ENCODE measurements around the gene CDH22. TPM values are rescaled to one million over a fixed set of nuclear protein-coding genes. Genes with fewer than 3 reads are reported as not detected.

The CDH22 gene
- total RNA-seq, 3 donors from 2014 or later (not counting 1 experiment from before 2014, with no cell fraction given): not detected

DNA sequence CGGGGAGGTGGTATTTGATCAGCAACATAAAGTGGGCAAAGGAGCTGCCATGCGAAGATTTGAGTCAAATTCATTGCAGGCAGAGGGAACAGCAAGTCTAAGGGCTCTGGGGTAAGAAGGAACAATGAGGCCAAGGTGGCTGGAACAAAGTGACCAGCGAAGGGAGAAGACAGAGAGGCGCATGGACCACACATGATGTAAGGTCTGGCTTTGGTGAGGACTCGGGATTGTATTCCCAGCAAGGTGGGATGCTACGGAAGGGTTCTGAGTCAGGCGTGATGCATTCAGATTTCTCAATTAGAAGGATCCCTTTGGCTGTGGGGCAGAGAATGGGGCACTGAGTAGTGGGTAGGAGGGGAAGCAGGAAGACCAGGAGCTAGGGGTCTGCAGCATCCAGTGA lies 30.7 kb upstream of the CDH22 start:
- Histone ChIP-seq H3K4me3 (ENCODE audit: low read length) (no peak overlapping the region), H3K27me3 (ENCODE audit: control insufficient read depth, insufficient read depth, low read length) (peaks cover 4% of the 10 kb centered on the region), H3K9me3 (ENCODE audit: control insufficient read depth, insufficient read depth, low read length) (no peaks in the 10 kb centered on the region), H3K36me3 (ENCODE audit: control insufficient read depth, insufficient read depth, low read length) (no peaks in the 10 kb centered on the region), H3K4me1 (ENCODE audit: control insufficient read depth, insufficient read depth, low read length) (peaks cover 12% of the 10 kb centered on the region), H3K27ac (ENCODE audit: low read length) (no peak overlapping the region)
- Mint-ChIP-seq H3K4me3 (no peak overlapping the region), H3K27ac (no peak overlapping the region), H3K9me3 (no peaks in the 10 kb centered on the region), H3K36me3 (no peaks in the 10 kb centered on the region), H3K4me1 (peaks cover 7 to 12% of the 10 kb centered on the region in 2 donors), H3K27me3 (ENCODE audit: low read depth in 2 of 2) (peaks cover 30 to 43% of the 10 kb centered on the region in 2 donors)
- no peak for TF ChIP-seq CTCF (IDR thresholded peaks at IDR 0.05)
- no peak for DNase-seq
- intact Hi-C loops (cut with micrococcal nuclease): no loop called here
- no peak for ATAC-seq
- 82% methylated on average over 7 of the region's 7 CpGs for WGBS (ENCODE audit: insufficient coverage)

- H3K9me3 ChIP-seq (ENCODE audit: control insufficient read depth, insufficient read depth, low read length): no peaks in the 10 kb centered on the region
- no peak overlapping the region for H3K4me3 ChIP-seq (ENCODE audit: low read length)
- no peak for TF ChIP-seq CTCF (IDR thresholded peaks at IDR 0.05)
- Mint-ChIP-seq H3K9me3 (no peaks in the 10 kb centered on the region), H3K27ac (no peak overlapping the region), H3K27me3 (ENCODE audit: low read depth in 2 of 2) (peaks cover 23 to 27% of the 10 kb centered on the region in 2 donors), H3K4me3 (no peak overlapping the region), H3K4me1 (no peaks in the 10 kb centered on the region), H3K36me3 (no peaks in the 10 kb centered on the region)
- no peak overlapping the region for H3K27ac ChIP-seq (ENCODE audit: low read length)
- DNase-seq: no peak
- peaks cover 2% of the 10 kb centered on the region for H3K27me3 ChIP-seq (ENCODE audit: control insufficient read depth, insufficient read depth, low read length)
- ATAC-seq: no peak
- no peaks in the 10 kb centered on the region for H3K4me1 ChIP-seq (ENCODE audit: control insufficient read depth, insufficient read depth, low read length)
- H3K36me3 ChIP-seq (ENCODE audit: control insufficient read depth, insufficient read depth, low read length): no peaks in the 10 kb centered on the region
- WGBS (ENCODE audit: insufficient coverage): 70% methylated on average over 3 of the region's 3 CpGs
- intact Hi-C loops (cut with micrococcal nuclease): no loop called here
Measured at GRCh38 chr20:46336735-46337134, 28.4 kb upstream of the CDH22 start.

DNA sequence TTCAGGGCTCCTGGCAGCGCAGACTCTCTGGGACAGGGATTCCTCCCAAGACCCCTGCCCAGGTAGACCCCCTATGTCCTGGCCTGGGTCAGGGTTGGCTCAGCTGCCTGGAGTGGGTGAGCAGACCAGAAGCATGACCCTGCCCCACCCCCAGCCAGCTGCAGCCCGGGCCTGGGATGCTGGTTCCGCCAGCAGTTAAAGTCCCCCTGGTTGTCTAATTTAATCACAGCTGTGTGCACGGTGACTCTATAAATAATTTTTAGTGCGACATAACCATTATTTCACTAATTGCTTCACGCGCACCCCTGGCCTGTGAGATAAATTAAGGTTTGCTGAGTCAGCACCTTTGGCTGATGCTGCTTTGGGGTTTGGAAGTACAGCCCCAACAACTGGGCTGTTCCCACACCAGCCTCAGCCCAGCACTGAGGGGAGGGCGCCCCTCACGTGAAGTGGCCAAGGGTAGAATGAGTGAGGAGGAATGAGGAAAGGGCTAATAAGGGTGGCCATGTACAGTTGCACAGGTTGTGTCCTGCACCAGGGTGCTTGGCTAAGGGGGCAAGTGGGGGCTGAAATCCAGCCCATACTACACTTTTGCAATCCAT lies 26.1 kb upstream of the CDH22 start:
- H3K27ac Mint-ChIP-seq: no peak overlapping the region
- no peak overlapping the region for H3K27ac ChIP-seq (ENCODE audit: low read length)
- peaks cover 20 to 23% of the 10 kb centered on the region in 2 donors for H3K27me3 Mint-ChIP-seq (ENCODE audit: low read depth in 2 of 2)
- no peaks in the 10 kb centered on the region for H3K4me1 Mint-ChIP-seq
- ATAC-seq: no peak
- H3K4me3 Mint-ChIP-seq: no peak overlapping the region
- no peaks in the 10 kb centered on the region for H3K4me1 ChIP-seq (ENCODE audit: control insufficient read depth, insufficient read depth, low read length)
- no peak overlapping the region for H3K4me3 ChIP-seq (ENCODE audit: low read length)
- H3K9me3 Mint-ChIP-seq: no peaks in the 10 kb centered on the region
- no peak for TF ChIP-seq CTCF (IDR thresholded peaks at IDR 0.05)
- 39% methylated on average over 8 of the region's 9 CpGs for WGBS (ENCODE audit: insufficient coverage)
- H3K36me3 ChIP-seq (ENCODE audit: control insufficient read depth, insufficient read depth, low read length): no peaks in the 10 kb centered on the region
- DNase-seq: no peak
- intact Hi-C loops (cut with micrococcal nuclease): no loop called here
- H3K27me3 ChIP-seq (ENCODE audit: control insufficient read depth, insufficient read depth, low read length): peaks cover 2% of the 10 kb centered on the region
- H3K36me3 Mint-ChIP-seq: no peaks in the 10 kb centered on the region
- H3K9me3 ChIP-seq (ENCODE audit: control insufficient read depth, insufficient read depth, low read length): no peaks in the 10 kb centered on the region
